SK-N-SH (cell line): Measurements from ENCODE around the gene HPN. TPM values are rescaled to one million over a fixed set of nuclear protein-coding genes. Genes with fewer than 3 reads are reported as not detected.

ENCODE experiments used
- CTCF ChIA-PET: fragments of 300-600, 350-600 bp; formaldehyde crosslinking; extraction: SDS; loops from one replicate; lab custom pipeline; 2021; lab: Yijun Ruan, JAX
- POLR2A ChIA-PET: fragments of 350-600 bp; sonication (Branson Sonifier 250); formaldehyde crosslinking; extraction: SDS; loops from one replicate; lab custom pipeline; 2020; ENCODE audit warnings: antibody characterized with exemption, inconsistent platforms; lab: Yijun Ruan, JAX
- DNase-seq: peaks from one replicate; pipeline ENCODE4 v3.0.0; 2012
- H2AFZ ChIP-seq: fragments of 200-600 bp; sonication (generic); 2 replicates; pipeline ENCODE4 v1.8.1; 2016; ENCODE audit warnings: antibody characterized with exemption, mild to moderate bottlenecking, low read depth
- H3F3A ChIP-seq: fragments of 200-600 bp; sonication (generic); replicated peaks from 2 replicates; pipeline ENCODE3; 2016; ENCODE audit warnings: antibody characterized with exemption, mild to moderate bottlenecking; ENCODE audit not compliant: insufficient read depth
- H3K27ac ChIP-seq, 2 experiments: fragments of 200-500 bp in 1 of 2; fragments of 200-600 bp in 1 of 2; sonication (Bioruptor generic) in 1 of 2; sonication (generic), shearing (Covaris generic) in 1 of 2; 2 replicates each; pipeline versions ENCODE4 v1.5.1 to v1.6.1; 2014 to 2016; ENCODE audit warnings: low read depth in 2 of 2, inconsistent platforms in 1 of 2, low read length in 1 of 2, mild to moderate bottlenecking in 1 of 2, mixed read lengths in 1 of 2
- H3K27me3 ChIP-seq: fragments of 200-600 bp; sonication (generic), shearing (Covaris generic); 2 replicates; pipeline ENCODE4 v1.6.1; 2016; ENCODE audit warnings: mixed run types; ENCODE audit not compliant: insufficient read depth
- H3K36me3 ChIP-seq, 2 experiments: fragments of 200-500 bp in 1 of 2; fragments of 200-600 bp in 1 of 2; sonication (Bioruptor generic) in 1 of 2; sonication (generic) in 1 of 2; replicated peaks in 1 of 2; 2 replicates each; pipeline versions ENCODE3 to v1.5.1; 2014 to 2016; ENCODE audit warnings: low read length in 1 of 2, mild to moderate bottlenecking in 1 of 2; ENCODE audit not compliant: insufficient read depth in 2 of 2, control insufficient read depth in 1 of 2
- H3K4me1 ChIP-seq, 2 experiments: fragments of 200-500 bp in 1 of 2; fragments of 200-600 bp in 1 of 2; sonication (Bioruptor generic) in 1 of 2; sonication (generic), shearing (Covaris generic) in 1 of 2; 2 replicates each; pipeline versions ENCODE4 v1.5.1 to v1.6.1; 2014 to 2016; ENCODE audit warnings: low read depth in 1 of 2, low read length in 1 of 2, mixed run types in 1 of 2; ENCODE audit not compliant: insufficient read depth in 2 of 2, control insufficient read depth in 1 of 2
- H3K4me2 ChIP-seq: fragments of 200-600 bp; sonication (generic), shearing (Covaris generic); 2 replicates; pipeline ENCODE4 v1.6.1; 2017; ENCODE audit warnings: mixed run types
- H3K4me3 ChIP-seq, 2 experiments: fragments of 200-500 bp in 1 of 2; fragments of 200-600 bp in 1 of 2; sonication (Bioruptor generic) in 1 of 2; sonication (generic), shearing (Covaris generic) in 1 of 2; 2 replicates each; pipeline versions ENCODE4 v1.5.1 to v1.8.1; 2014 to 2016; ENCODE audit warnings: low read depth in 2 of 2, inconsistent platforms in 1 of 2, low read length in 1 of 2, mild to moderate bottlenecking in 1 of 2, mixed read lengths in 1 of 2, moderate library complexity in 1 of 2
- H3K79me2 ChIP-seq: fragments of 200-600 bp; sonication (generic); 2 replicates; pipeline ENCODE4 v1.8.1; 2017; ENCODE audit warnings: mild to moderate bottlenecking; ENCODE audit not compliant: insufficient read depth
- H3K9ac ChIP-seq: fragments of 200-600 bp; sonication (generic); 2 replicates; pipeline ENCODE4 v1.6.1; 2017; ENCODE audit warnings: mixed run types
- H3K9me2 ChIP-seq: fragments of 200-600 bp; sonication (generic); 2 replicates; pipeline ENCODE4 v1.6.1; 2017; ENCODE audit warnings: mixed run types
- H3K9me3 ChIP-seq: fragments of 200-600 bp; sonication (generic); 2 replicates; pipeline ENCODE4 v1.6.1; 2017; ENCODE audit warnings: mixed run types, mild to moderate bottlenecking, moderate library complexity
- H4K20me1 ChIP-seq: fragments of 200-600 bp; sonication (generic); 2 replicates; pipeline ENCODE4 v1.6.1; 2017; ENCODE audit warnings: mild to moderate bottlenecking, mixed run types; ENCODE audit not compliant: insufficient read depth
- CHD2 ChIP-seq: fragments of 150-350 bp; IDR thresholded peaks from 2 replicates; pipeline ENCODE4 v1.6.1; 2018; ENCODE audit warnings: low read length; ENCODE audit not compliant: partially characterized antibody
- EP300 ChIP-seq, 2 experiments: IDR thresholded peaks; 2 replicates each; pipeline versions ENCODE4 v1.4.0 to v1.6.1; 2012; ENCODE audit warnings: borderline replicate concordance in 1 of 2, low read depth in 1 of 2, low read length in 1 of 2
- FOXM1 ChIP-seq: IDR thresholded peaks from 2 replicates; pipeline ENCODE4 v1.4.0; 2012; ENCODE audit warnings: low read depth, mild to moderate bottlenecking
- GABPA ChIP-seq: IDR thresholded peaks from 2 replicates; pipeline ENCODE4 v1.4.0; 2012; ENCODE audit warnings: low read depth, mild to moderate bottlenecking
- GATA2 ChIP-seq: sonication (generic); formaldehyde crosslinking; IDR thresholded peaks from 2 replicates; pipeline ENCODE4 v1.5.0; 2020; ENCODE audit warnings: mild to moderate bottlenecking, missing genetic modification reagents
- MEF2A ChIP-seq: IDR thresholded peaks from 2 replicates; pipeline ENCODE4 v1.4.0; 2012; ENCODE audit warnings: low read depth, borderline replicate concordance
- MXI1 ChIP-seq: IDR thresholded peaks from 2 replicates; pipeline ENCODE4 v1.6.1; 2012; ENCODE audit warnings: mild to moderate bottlenecking, low read depth, low read length, improper control_type of control experiment
- NRF1 ChIP-seq: IDR thresholded peaks from 2 replicates; pipeline ENCODE4 v1.6.1; 2012; ENCODE audit warnings: low read depth, mild to moderate bottlenecking, low read length
- POLR2AphosphoS5 ChIP-seq: IDR thresholded peaks from 2 replicates; pipeline ENCODE4 v1.6.1; 2012; ENCODE audit warnings: low read depth, low read length
- RAD21 ChIP-seq: IDR thresholded peaks from 2 replicates; pipeline ENCODE4 v1.6.1; 2012; ENCODE audit warnings: mild to moderate bottlenecking, low read length
- RCOR1 ChIP-seq: fragments of 150-350 bp; IDR thresholded peaks from 2 replicates; pipeline ENCODE4 v1.6.1; 2017; ENCODE audit warnings: antibody characterized with exemption, low read length
- RFX5 ChIP-seq: IDR thresholded peaks from 2 replicates; pipeline ENCODE4 v1.6.1; 2012; ENCODE audit warnings: mild to moderate bottlenecking, improper control_type of control experiment, low read length
- RXRA ChIP-seq: IDR thresholded peaks from 2 replicates; pipeline ENCODE4 v1.4.0; 2012; ENCODE audit warnings: low read depth, mild to moderate bottlenecking, borderline replicate concordance
- SIN3A ChIP-seq: IDR thresholded peaks from 2 replicates; pipeline ENCODE4 v1.6.1; 2012; ENCODE audit warnings: low read depth, mild to moderate bottlenecking, low read length, moderate library complexity, borderline replicate concordance
- SMC3 ChIP-seq: IDR thresholded peaks from 2 replicates; pipeline ENCODE4 v1.6.1; 2012; ENCODE audit warnings: low read depth, low read length, improper control_type of control experiment
- TAF1 ChIP-seq: IDR thresholded peaks from 2 replicates; pipeline ENCODE4 v1.6.1; 2012; ENCODE audit warnings: low read depth, mild to moderate bottlenecking, low read length, moderate library complexity, borderline replicate concordance
- TCF12 ChIP-seq: IDR thresholded peaks from 2 replicates; pipeline ENCODE4 v1.4.0; 2012
- YY1 ChIP-seq: IDR thresholded peaks from 2 replicates; pipeline ENCODE4 v1.4.0; 2012; ENCODE audit warnings: low read depth, mild to moderate bottlenecking
- WGBS: methylation state at CpG from one replicate; pipeline ENCODE4 v1.1.6; 2017; ENCODE audit warnings: low lambda C conversion rate; 5-methylcytosine and 5-hydroxymethylcytosine counted together
- polyA plus RNA-seq, 3 experiments: library from polyadenylated mRNA; depleted of rRNA; stranded (reverse); fragments of >200 nt; gene quantifications; 2 replicates each; pipeline ENCODE4 v1.2.3, GENCODE V29; 2012
- TF ChIP-seq, protein P1 (sequence below): IDR thresholded peaks from 2 replicates; pipeline ENCODE4 v1.4.0; 2012; ENCODE audit warnings: low read depth, borderline replicate concordance

HPN gene
- polyA plus RNA-seq, 1 of the 3 experiments (the other 2 are of a cell fraction) = 0.05 TPM

GRCh38 chr19:35059799-35060091 is 18.2 kb downstream of the HPN start:
- Histone ChIP-seq H3K27me3 (peaks cover 49% of the 10 kb centered on the region), H3K4me2 (no peak overlapping the region), H3K27ac (no peak overlapping the region), H3K4me1 (no peaks in the 10 kb centered on the region), H3F3A (no peaks in the 10 kb centered on the region), H3K4me3 (no peak overlapping the region), H2AFZ (no peak overlapping the region), H3K9ac (no peak overlapping the region), H3K79me2 (no peaks in the 10 kb centered on the region), H3K9me3 (no peaks in the 10 kb centered on the region), H3K36me3 (no peaks in the 10 kb centered on the region), H3K9me2 (no peaks in the 10 kb centered on the region), H4K20me1 (no peaks in the 10 kb centered on the region)
- ChIA-PET POLR2A (no interaction called here), CTCF (interaction anchor here (0.7 to 9.9 kb wide), 5 partner anchors 7 to 82 kb away, joined by 3 to 86 read pairs (median 5); partner anchors contain the start of gene HPN)
- 21% methylated on average over 8 of the region's 15 CpGs for WGBS
- no peak for DNase-seq
- no peak for TF ChIP-seq EP300 (IDR thresholded peaks at IDR 0.05; ENCODE audit: borderline replicate concordance in 1 of 2, low read depth in 1 of 2, low read length in 1 of 2)
- TF ChIP-seq, all 33 proteins: peak for 0

- TF ChIP-seq NRF1 (no peak), RAD21 (no peak), RFX5 (no peak), MEF2A (no peak), RCOR1 (no peak), FOXM1 (no peak), CHD2 (no peak), SIN3A (no peak), TAF1 (no peak), YY1 (no peak), SMC3 (no peak), RXRA (no peak), MXI1 (no peak), TCF12 (no peak), GATA2 (CRISPR knock-in tag) (no peak), GABPA (no peak), POLR2AphosphoS5 (no peak)
- TF ChIP-seq, protein P1, sequence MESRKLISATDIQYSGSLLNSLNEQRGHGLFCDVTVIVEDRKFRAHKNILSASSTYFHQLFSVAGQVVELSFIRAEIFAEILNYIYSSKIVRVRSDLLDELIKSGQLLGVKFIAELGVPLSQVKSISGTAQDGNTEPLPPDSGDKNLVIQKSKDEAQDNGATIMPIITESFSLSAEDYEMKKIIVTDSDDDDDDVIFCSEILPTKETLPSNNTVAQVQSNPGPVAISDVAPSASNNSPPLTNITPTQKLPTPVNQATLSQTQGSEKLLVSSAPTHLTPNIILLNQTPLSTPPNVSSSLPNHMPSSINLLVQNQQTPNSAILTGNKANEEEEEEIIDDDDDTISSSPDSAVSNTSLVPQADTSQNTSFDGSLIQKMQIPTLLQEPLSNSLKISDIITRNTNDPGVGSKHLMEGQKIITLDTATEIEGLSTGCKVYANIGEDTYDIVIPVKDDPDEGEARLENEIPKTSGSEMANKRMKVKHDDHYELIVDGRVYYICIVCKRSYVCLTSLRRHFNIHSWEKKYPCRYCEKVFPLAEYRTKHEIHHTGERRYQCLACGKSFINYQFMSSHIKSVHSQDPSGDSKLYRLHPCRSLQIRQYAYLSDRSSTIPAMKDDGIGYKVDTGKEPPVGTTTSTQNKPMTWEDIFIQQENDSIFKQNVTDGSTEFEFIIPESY = no peak
- Histone ChIP-seq H3K4me3 (no peak overlapping the region), H3K9ac (no peak overlapping the region), H3K27me3 (peaks cover 49% of the 10 kb centered on the region), H3F3A (no peaks in the 10 kb centered on the region), H3K79me2 (no peaks in the 10 kb centered on the region), H4K20me1 (no peaks in the 10 kb centered on the region), H3K9me3 (no peaks in the 10 kb centered on the region), H3K36me3 (no peaks in the 10 kb centered on the region), H3K9me2 (no peaks in the 10 kb centered on the region), H2AFZ (no peak overlapping the region), H3K27ac (no peak overlapping the region), H3K4me1 (no peaks in the 10 kb centered on the region), H3K4me2 (no peak overlapping the region)
- 57% methylated on average over 12 of the region's 29 CpGs for WGBS
- no peak for DNase-seq
- POLR2A ChIA-PET = no interaction called here
- CTCF ChIA-PET = interaction anchor here (0.7 to 9.9 kb wide), 4 partner anchors 14 to 81 kb away, joined by 3 to 86 read pairs (median 4); partner anchors contain the start of gene HPN
Observed at GRCh38 chr19:35060160-35060855, 18.8 kb downstream of the HPN start.
